ENCODE data around the gene KIAA1755. TPM values are rescaled to one million over a fixed set of nuclear protein-coding genes. Genes with fewer than 3 reads are reported as not detected.

The KIAA1755 gene
- total RNA-seq, 3 donors from 2014 or later: 2.1 to 5.1 (median 4.3) TPM

GRCh38 chr20:38231531-38232121 lies 28.9 kb downstream of the KIAA1755 start:
- DNase-seq (ENCODE audit: low spot score in 2 of 2): no peak
- intact Hi-C loops (cut with DNase I; ENCODE audit: low total_unique reads): loop anchor here (10.0 kb wide), 1 partner anchor 63 kb away; no protein-coding TSS in a partner anchor

GRCh38 chr20:38230957-38231526 lies 29.5 kb downstream of the KIAA1755 start:
- Histone ChIP-seq H3K4me1 (no peaks in the 10 kb centered on the region), H3K36me3 (no peaks in the 10 kb centered on the region), H3K9me3 (no peaks in the 10 kb centered on the region), H3K4me3 (no peak overlapping the region), H3K27me3 (no peaks in the 10 kb centered on the region), H3K27ac (no peak overlapping the region)
- TF ChIP-seq CTCF (IDR thresholded peaks at IDR 0.05) (no peak), POLR2AphosphoS5 (IDR thresholded peaks at IDR 0.05) (no peak), POLR2A (IDR thresholded peaks at IDR 0.05) (no peak)
- intact Hi-C loops (cut with DNase I; ENCODE audit: low total_unique reads): loop anchor here (10.0 kb wide), 1 partner anchor 64 kb away; no protein-coding TSS in a partner anchor
- no peak for DNase-seq (ENCODE audit: low spot score in 2 of 2)

More at GRCh38 chr20:38231531-38232121, 28.9 kb downstream of the KIAA1755 start:
- H3K9me3 ChIP-seq: no peaks in the 10 kb centered on the region
- TF ChIP-seq CTCF (IDR thresholded peaks at IDR 0.05): no peak
- no peak for TF ChIP-seq POLR2A (IDR thresholded peaks at IDR 0.05)
- TF ChIP-seq POLR2AphosphoS5 (IDR thresholded peaks at IDR 0.05): no peak
- H3K27ac ChIP-seq: no peak overlapping the region
- no peaks in the 10 kb centered on the region for H3K36me3 ChIP-seq
- no peaks in the 10 kb centered on the region for H3K4me1 ChIP-seq
- no peaks in the 10 kb centered on the region for H3K27me3 ChIP-seq
- H3K4me3 ChIP-seq: no peak overlapping the region

- DNase-seq (ENCODE audit: low spot score in 2 of 2): no peak
- intact Hi-C loops (cut with DNase I; ENCODE audit: low total_unique reads): loop anchor here (10.0 kb wide), 1 partner anchor 65 kb away; no protein-coding TSS in a partner anchor
- Histone ChIP-seq H3K9me3 (no peaks in the 10 kb centered on the region), H3K4me1 (no peaks in the 10 kb centered on the region), H3K27me3 (no peaks in the 10 kb centered on the region), H3K27ac (no peak overlapping the region), H3K4me3 (no peak overlapping the region), H3K36me3 (no peaks in the 10 kb centered on the region)
- TF ChIP-seq POLR2AphosphoS5 (IDR thresholded peaks at IDR 0.05) (no peak), CTCF (IDR thresholded peaks at IDR 0.05) (no peak), POLR2A (IDR thresholded peaks at IDR 0.05) (no peak)
Measured at GRCh38 chr20:38230253-38230551, 30.3 kb downstream of the KIAA1755 start.

GRCh38 chr20:38229376-38230252 lies 30.9 kb downstream of the KIAA1755 start:
- no peaks in the 10 kb centered on the region for H3K27me3 ChIP-seq
- no peaks in the 10 kb centered on the region for H3K9me3 ChIP-seq
- intact Hi-C loops (cut with DNase I; ENCODE audit: low total_unique reads): loop anchor here (10.0 kb wide), 1 partner anchor 65 kb away; no protein-coding TSS in a partner anchor
- H3K4me1 ChIP-seq: no peaks in the 10 kb centered on the region
- DNase-seq (ENCODE audit: low spot score in 2 of 2): no peak
- TF ChIP-seq POLR2AphosphoS5 (IDR thresholded peaks at IDR 0.05) (no peak), POLR2A (IDR thresholded peaks at IDR 0.05) (no peak), CTCF (IDR thresholded peaks at IDR 0.05) (peak in 2 of 3 donors; percentile 28 to 53)
- H3K4me3 ChIP-seq: no peak overlapping the region
- H3K36me3 ChIP-seq: no peaks in the 10 kb centered on the region
- H3K27ac ChIP-seq: no peak overlapping the region

GRCh38 chr20:38228436-38228835 lies 32.1 kb downstream of the KIAA1755 start:
- Histone ChIP-seq H3K36me3 (no peaks in the 10 kb centered on the region), H3K4me3 (no peak overlapping the region), H3K27me3 (no peaks in the 10 kb centered on the region), H3K4me1 (no peaks in the 10 kb centered on the region), H3K27ac (no peak overlapping the region), H3K9me3 (no peaks in the 10 kb centered on the region)
- no peak for DNase-seq (ENCODE audit: low spot score in 2 of 2)
- no peak for TF ChIP-seq CTCF (IDR thresholded peaks at IDR 0.05)
- TF ChIP-seq POLR2AphosphoS5 (IDR thresholded peaks at IDR 0.05): no peak
- no peak for TF ChIP-seq POLR2A (IDR thresholded peaks at IDR 0.05)
- intact Hi-C loops (cut with DNase I; ENCODE audit: low total_unique reads): no loop called here

All from breast epithelium (tissue), 4 donors.